COLO668 (cell line): ENCODE data around the gene ATP2A2.
A peak's percentile ranks its signal among the peaks of the same experiment; 100 is the strongest.
"Not testable (repeated sequence)": the region's sequence is repeated elsewhere in the genome, so short reads cannot be mapped to it uniquely, and the experiment has no call there.

Source experiments
- DNase-seq: peaks from one replicate; lab custom pipeline; 2025; ENCODE audit not compliant: unreplicated experiment; lab: John Stamatoyannopoulos, UW

Gene ATP2A2

DNA sequence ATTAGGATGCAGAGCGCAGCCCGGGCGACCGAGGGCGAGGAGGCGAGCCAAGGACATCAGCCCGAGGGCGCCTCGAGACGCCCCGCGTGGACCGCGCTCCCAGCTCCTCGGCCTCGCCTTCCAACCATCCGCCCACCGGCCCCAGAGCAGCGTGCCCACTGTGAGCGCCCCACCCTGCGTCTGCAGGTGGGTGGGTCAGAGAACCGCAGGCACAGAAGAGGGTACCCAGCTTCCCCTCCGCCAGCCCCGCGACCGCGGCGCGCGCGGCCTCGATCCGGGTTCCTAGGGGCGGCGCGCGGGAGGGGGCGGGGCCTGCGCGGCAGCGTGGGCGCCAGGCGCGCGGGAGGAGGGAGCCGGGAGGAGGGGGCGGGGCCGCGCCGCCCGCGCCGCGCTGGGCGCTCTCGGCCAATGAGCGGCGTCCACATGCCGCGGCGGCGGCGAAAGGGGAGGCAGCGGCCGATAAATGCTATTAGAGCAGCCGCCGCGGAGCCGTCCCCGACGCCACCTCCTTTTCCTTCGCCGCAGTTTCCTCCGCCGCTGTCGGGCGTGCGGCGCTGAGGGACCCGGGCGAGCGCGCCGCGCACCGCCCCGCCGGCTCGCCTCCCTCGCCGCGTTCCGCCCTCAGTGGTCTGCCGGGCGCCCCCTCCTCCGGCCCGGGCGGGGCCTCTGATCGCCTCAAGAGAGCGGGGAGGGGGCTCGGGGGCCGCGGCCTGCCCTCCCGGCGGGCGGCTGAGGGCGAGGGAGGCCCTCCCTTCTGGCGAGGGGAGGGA is at the start of gene ATP2A2:
Gene ATP2A2 (plus strand): TSS at position 469 of the 770 bp plus-strand sequence. CDS start 543 bp downstream, outside the sequence.
- DNase-seq, result peak; percentile 98

DNA sequence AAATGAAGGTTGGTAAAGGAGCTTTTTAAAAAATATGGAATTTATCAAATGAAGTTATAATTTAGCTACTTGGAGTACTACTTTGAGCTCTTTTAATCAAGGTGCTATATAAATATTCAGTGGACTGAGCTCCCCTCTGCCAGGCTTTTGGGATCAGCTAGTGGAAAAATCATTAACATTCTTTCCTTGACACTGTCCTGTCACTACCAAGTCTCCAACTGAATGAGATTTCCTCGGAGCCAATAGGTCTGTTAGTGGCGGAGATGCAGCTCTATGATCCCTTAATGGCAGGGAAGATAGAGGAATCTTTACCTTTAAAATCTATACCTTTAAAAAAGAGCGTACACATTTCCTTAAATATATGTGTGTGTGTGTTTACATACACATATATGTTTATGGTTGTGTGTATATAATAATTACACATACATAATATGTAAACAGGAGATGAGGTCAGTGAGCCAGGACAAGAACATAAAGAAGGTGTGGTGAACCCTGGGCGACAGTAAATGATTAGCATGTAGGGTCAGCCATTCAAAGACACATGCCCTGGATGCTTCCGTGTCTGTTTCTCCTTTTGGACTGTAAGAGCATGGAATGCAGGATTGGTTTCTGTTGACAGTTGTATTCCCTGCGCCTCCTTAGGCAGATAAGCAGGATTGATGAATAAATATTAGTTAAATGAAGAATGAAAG is 47.7 kb upstream of the ATP2A2 start:
- no peak for DNase-seq

DNA sequence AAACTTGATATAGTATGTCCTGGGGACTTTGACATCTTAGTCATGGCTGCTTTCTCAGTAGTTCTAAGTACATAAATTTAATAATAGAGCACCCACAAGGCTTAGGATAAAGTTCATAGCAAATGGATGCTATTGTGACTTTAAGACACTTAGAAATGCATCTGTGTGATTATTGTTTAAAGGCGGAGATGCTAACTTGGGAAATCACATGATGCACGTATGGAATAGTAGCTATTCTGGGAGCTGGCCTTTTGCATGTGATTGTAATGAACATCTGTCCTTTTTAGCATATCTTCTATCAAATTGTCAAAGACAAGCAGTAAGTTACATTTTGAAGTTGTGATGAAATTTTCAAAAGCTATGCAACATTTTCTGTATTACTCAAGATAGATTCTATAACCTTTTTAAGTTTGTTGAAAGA is 46.7 kb upstream of the ATP2A2 start:
- no peak for DNase-seq

DNA sequence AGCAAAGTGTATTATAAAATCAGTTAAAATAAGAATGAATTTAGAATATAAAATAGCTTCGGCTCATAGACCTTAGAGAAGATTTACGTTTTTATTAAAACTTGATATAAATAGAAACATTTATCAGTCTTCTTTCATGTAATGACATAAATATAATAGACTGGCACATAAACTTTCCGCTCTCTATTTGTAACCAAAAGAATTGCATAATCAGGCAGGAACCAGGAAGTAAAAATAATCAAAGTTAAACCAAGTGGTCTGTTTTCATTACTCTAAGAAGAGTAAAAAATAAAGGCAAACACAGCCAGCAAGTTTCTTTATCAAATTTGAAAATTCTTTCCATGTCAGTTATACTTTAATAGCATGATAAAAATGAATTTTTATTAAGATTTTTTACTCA is 46.3 kb upstream of the ATP2A2 start:
- no peak for DNase-seq

DNA sequence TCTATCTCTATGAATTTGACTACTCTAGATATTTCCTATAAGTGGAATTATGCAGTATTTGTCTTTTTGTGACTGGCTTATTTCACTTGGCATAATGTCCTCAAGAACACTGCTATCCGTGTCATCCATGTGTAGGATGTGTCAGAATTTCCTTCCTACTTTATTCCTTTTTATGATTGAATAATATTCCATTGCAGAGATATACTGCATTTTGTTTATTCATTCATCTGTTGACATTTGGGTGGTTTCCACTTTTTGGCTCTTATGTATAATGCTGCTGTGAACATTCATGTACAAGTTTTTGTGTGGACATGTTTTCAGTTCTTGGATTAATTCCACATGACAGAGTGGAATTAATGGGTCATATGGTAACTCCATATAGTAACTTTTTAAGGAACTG is 45.7 kb upstream of the ATP2A2 start:
- DNase-seq, result no peak

DNA sequence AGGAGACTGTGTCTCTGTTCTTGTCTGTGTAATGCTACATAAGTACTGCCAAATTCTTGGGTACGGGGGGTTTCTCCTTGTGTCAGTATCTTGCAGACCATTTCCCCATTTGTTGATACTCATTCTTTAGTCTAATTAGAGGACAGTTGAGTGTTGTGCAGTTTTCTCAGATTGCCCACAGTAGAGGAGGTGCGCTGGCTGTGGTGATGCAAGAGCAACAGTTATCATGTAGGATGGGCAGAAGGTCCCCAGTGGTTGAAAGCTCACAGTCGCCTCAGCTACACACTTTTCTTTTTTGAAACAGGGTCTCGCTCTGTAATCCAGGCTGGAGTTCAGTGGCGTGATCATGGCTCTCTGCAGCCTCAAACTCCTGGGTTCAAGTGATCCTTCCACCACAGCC is 37.8 kb upstream of the ATP2A2 start:
- no peak for DNase-seq

DNA sequence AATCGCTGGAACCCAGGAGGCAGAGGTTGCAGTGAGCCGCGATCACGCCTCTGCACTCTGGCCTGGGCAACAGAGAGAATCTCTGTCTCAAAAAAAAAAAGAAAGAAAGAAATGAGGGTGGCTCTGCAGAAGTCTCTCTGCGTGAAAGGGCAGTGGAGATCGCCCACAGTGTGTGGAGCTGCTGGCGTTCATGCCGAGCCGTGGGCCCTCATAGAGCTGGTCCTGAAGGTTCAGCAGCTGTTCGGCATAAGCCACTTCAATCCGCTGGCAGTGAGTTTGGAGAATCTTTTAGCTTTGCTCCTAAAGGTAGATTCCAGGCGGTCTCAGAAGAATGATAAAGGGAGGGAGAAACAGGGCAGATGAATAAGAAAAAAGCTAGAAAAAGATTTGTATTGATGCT is 36.7 kb upstream of the ATP2A2 start:
- DNase-seq, result no peak

DNA sequence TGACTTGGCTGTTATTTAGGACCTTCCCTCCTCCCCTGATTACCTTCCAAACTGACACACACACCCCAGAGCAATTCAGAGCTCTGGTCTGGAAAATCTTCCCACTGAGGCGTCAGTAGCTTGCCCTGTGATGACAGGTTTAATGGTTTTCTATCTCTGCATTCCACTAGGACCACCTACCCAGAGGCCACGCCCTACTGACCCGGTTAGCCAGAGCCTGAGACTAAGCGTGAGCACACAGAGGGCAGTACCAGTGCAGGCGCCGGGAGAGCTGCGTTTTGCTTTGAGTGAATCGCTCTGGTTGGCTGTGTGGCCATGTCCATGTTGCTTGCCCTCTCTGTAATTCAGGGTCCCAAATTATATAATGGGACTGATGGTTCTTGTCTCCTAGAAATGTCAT is 36.2 kb upstream of the ATP2A2 start:
- no peak for DNase-seq

DNA sequence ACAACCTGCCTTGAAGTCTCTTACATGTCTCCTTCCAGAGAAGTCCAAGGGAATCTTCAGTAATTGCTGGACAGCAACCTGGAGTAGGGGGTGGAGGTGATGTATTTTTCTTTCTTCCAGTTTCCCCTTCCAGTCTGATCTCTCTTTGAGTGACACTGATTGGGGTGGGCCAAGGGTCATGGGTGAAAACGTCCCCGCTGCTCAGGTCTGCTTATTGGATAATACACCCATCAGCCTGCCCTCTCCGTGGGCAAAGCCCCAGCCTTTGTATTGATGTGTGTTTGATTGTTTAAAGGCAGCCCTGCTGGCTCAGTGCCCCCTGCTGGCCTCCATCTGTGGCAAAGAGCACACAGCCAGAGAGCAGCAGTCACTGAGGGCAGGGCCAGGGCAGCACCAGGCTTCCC is 35.7 kb upstream of the ATP2A2 start:
- peak; percentile 48 for DNase-seq

DNA sequence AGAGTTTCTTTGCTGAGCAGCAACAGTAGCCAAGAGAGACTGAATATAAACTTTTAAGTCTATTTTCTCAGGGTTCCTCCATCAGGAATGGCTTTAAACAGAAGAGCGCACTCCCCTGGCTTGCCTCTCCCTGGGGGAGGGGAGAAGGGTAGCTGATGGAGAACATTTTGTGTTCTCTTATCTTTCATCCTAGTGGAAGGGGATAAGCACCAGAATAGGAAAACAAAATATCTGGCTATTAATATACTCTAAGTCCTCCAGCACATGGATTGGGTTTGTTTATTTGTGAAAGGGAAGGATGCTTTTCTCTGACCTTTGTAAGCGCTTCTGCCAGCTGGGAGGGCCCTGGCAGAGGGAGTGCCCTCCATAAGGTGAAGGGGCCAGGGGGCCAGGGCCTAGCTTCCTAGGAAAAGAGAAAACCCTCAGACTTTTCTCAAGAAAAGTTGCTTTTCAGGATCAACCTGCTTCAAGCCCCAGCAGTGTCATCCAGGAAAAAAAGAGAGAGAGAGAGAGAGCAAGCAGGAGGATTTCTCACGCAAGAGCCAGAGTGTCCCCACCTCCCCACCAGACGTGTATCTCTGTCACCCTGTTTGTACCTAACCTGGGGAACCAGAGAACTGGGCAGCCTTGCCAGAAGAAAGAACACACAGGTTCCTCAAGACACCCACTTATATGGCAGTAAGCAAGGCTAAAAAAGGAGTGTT is 34.3 kb upstream of the ATP2A2 start:
- no peak for DNase-seq

DNA sequence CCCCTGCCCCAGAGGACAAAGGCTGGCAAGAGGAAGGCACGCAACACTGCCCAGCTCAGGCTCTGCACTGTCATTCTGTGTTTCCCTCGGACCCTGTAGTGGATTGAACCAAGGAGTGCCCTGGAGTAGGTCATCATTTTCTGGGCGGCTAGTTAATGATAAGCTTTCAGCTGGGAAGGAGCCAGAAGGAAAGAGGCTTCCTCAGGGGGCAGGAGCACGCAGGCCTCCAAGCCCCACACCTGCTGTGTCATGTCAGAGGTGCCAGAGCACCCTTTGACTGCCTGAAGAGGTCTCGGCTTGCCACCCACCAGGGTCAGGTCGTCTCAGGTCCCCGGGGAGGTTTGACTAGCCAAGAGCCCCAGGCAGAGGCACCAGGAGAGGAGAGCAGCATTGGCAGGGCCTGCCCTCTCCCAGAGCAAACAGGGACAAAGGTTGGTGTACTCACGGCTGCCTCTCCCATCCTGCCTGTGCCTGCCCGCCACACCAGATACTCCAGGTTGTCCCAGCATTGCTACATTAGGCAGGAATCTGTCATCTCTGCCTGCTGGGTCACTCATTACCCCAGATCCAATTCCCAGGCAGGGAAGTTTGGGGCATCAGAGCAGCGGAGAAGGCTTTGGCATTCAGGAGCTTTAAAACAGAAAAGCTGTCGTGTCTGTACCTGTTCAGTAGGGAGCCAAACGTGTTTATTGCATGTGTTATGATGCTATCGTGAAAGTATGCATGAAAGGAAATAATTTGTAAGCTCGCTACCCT is 33.5 kb upstream of the ATP2A2 start:
- peak; percentile 70 for DNase-seq

DNA sequence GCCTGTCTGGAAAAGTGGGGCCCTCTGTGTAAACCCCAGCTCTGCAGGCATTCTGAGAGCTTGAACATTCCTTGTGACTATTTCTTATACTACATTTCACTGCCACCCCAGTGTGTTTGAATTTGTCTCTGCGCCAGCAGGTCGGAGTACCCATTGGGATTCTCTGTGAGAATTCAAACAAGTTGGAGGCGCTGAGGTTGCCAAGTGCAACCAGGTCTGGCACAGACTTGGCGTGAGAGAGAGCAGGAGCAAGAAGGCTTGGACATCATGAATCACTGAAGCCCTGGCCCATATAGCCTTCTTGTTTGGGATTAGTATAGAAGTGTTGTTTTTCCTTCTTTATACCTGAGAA is 33.0 kb upstream of the ATP2A2 start:
- no peak for DNase-seq

DNA sequence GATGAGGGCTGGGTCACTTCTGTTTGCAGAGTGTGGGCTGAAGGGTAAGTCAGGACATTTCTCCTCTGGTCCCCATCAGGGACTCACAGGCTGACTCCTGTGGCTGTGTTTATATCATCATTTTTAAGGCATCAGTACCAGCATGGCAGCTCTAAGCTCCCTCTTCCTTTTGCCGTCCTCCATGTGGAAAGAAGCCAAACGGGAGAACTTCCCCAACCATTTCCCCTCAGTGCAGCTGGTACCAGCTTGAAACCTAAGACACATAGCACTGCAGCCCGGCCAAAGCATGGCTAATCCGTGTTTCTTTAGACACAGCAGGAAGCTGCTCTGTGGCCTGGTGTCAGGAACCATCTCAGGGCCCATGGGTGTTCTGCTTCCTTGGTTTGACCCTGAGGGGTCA is 31.9 kb upstream of the ATP2A2 start:
- no peak for DNase-seq

DNA sequence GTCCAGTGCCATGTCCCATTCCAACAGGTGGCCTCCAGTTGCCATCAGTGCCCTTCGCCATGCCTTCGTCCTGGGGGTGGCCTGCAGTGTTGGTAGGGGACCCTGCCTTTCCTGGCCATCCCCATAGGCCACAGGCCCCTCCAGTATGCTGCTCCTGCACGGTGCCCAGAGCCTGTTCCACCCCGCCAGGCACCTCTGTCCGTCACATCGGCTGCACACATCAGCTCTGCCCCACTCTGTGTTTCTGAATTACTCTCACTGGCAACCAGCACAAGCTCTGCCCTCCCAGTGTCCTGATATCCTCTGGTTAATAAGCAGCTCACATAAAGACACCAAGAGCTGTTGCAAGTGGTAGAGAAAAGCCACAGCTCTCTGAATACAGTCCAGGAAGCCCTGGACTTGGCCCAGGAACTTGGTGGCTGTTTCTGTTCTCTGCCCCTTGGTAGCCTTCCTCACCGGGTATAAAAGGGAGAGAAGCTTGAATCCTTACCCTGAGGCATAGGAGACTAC is 31.3 kb upstream of the ATP2A2 start:
- no peak for DNase-seq

DNA sequence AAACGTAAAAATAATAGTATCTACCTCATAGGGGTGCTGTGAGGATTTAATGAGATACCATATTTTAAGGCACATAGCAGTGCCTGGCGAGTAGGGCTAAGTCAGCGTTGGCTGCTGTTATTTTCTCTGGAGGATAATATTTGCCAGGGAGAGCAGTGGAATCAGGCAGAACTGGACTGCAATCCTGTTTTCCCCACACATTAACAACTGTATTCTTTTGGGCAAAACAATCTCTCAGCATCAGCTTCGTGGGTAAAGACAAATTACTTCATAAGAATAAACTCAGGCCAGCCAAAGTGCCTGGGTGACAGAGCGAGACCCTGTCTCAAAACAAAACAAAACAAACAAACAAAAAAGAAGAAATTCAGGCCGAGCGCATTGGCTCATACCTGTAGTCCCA is 29.7 kb upstream of the ATP2A2 start:
- DNase-seq, result no peak

DNA sequence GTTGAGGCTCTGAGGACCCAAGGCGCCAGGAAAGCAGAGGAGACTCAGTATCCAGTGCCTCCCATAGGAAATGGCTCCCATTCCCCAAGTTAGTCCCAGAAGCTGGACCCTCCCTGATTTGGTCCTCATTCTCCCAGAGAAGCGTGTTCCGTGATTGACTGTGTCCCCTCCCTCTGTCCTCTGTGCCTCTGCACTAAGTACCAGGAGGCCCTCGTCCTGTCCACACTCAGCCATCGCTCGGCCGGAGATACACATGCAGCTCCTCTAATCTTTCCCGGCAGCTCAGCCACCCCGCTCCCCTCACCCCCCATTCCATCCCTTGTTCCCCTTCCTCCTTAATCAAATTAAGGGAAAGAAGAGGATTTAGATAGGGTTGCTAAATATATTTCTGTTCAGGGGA is 28.3 kb upstream of the ATP2A2 start:
- no peak for DNase-seq

DNA sequence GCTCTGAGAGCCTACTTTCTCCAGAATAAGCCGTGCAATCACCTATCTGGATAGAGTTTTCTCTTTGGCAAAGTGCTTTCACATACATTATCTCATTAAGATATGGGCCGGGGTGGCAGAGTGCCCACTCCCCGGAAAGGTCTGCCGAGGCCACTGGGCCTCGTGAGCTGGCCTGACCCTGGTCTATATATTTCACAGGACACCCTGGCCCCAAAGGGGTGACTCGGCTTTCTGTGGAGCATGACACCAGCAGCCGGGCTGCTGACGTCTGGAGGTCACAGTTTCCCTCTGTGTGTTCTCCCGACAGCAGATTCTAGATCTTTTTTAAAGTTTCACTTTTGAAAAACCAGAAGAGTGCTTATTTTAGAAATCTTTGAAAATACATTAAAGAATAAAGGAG is 27.9 kb upstream of the ATP2A2 start:
- no peak for DNase-seq

DNA sequence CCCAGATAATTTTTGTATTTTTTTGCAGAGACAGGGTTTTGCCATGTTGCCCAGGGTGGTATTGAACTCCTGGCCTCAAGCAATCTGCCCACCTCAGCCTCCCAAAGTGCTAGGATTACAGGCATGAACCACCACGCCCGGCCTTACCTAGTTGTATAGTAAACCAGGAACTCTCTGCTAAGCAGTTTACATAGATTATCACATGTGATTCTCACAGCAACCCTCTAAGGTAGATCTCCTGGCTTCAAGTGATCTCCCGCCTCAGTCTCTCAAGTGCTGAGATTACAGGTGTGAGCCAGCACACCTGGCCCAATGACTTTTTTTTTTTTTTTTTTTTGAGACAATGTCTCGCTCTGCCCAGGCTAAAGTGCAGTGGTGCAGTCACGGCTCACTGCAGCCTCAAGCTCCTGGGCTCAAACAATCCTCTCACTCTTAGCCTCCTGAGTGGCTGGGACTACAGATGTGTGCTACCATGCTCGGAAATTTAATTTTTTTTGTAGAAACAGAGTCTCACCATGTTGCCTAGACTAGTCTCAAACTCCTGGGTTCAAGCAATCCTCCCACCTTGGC is 26.0 kb upstream of the ATP2A2 start:
- peak; percentile 19 for DNase-seq

DNA sequence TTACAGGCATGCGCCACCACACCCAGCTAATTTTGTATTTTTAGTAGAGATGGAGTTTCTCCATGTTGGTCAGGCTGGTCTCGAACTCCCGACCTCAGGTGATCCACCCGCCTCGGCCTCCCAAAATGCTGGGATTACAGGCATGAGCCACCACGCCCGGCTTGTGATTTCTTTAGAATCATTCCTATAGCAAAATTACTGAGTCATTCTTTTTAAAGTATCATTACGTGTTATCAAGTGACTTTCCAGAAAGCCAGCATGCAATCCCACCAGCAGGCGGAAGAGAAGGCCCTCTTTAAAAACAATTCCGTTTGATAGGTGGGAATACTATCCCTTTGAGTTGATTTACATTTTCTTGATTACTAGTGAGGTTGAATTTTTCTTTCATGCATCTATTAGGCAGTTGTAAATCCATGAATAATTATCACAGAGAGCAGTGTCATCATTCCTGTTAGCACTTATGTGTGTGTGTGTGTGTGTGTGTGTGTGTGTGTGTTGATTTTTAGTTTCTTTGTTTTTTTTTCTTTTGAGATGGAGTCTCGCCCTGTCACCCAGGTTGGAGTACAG is 25.1 kb upstream of the ATP2A2 start:
- DNase-seq, result not testable (repeated sequence)

DNA sequence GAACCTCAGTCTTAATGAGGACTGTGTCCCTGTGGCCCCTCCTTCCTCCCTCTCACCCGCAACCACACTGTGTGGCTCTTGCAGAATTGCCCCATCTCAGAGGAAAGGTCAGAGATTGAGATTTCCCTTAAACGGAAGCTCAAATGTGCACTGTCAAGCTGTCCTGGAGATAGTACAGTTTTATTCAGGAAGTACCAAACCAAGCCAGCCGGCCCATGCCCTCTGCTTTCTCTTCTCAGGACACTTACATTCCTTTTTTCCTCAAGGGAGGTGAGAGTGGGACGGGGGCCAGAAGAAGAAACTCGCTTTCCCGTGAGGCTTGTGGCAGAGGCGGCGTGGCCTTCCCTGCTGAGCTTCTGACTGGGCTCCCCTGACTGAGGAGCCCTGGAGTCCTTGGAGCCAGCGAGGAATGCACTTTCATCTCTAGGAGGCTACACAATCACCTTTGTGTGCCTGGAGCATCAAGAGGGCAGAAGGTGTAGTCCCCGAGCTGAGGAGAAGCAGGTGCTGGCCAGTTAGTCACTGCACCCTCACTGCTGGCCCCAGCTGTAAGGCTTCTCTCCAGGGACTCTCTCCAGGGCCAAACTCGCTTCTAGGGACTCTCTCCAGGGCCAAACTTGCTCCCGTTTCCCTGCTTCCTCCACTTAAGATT is 24.1 kb upstream of the ATP2A2 start:
- DNase-seq, result no peak
